ENCODE results near the gene CEACAM16.

The CEACAM16 gene

GRCh38 chr19:44685877-44686276 is 13.1 kb upstream of the CEACAM16 start:
- H4K5ac ChIP-seq (ENCODE audit: low read length), result no peak overlapping the region
- no peak overlapping the region for H3K9ac ChIP-seq (ENCODE audit: low read length)
- H3K27ac ChIP-seq (ENCODE audit: low read depth, low read length), result no peak overlapping the region
- H2BK15ac ChIP-seq (replicated peaks; ENCODE audit: low read depth), result no peak overlapping the region
- no peak overlapping the region for H3K4me3 ChIP-seq (ENCODE audit: low read length)
- no peaks in the 10 kb centered on the region for H3K27me3 ChIP-seq (ENCODE audit: insufficient read depth, low read length, poor library complexity)
- H2BK5ac ChIP-seq (ENCODE audit: low read length), result no peak overlapping the region
- H3K56ac ChIP-seq (ENCODE audit: low read length), result no peak overlapping the region
- H3K18ac ChIP-seq (ENCODE audit: low read length), result no peak overlapping the region
- H2BK120ac ChIP-seq (ENCODE audit: low read depth, low read length), result no peak overlapping the region
- no peak overlapping the region for H4K8ac ChIP-seq (ENCODE audit: low read depth, low read length)
- H3K23ac ChIP-seq (ENCODE audit: low read length), result no peak overlapping the region
- no peak overlapping the region for H3K4me2 ChIP-seq (ENCODE audit: low read length)
- no peaks in the 10 kb centered on the region for H3K79me2 ChIP-seq (ENCODE audit: control insufficient read depth, insufficient read depth, low read length)
- no CpG with 5 or more reads among the region's 4 CpGs for WGBS (ENCODE audit: extremely low coverage, insufficient coverage, low lambda C conversion rate)
- no peaks in the 10 kb centered on the region for H3K79me1 ChIP-seq (ENCODE audit: low read length)
- H3K36me3 ChIP-seq (ENCODE audit: control insufficient read depth, insufficient read depth, low read length), result no peaks in the 10 kb centered on the region
- no peak for DNase-seq
- H3K4me1 ChIP-seq (ENCODE audit: control insufficient read depth, low read depth, low read length), result no peaks in the 10 kb centered on the region
- no peak overlapping the region for H3K4ac ChIP-seq (ENCODE audit: low read depth, low read length)
- no peak overlapping the region for H2AK5ac ChIP-seq (ENCODE audit: low read length)

DNA sequence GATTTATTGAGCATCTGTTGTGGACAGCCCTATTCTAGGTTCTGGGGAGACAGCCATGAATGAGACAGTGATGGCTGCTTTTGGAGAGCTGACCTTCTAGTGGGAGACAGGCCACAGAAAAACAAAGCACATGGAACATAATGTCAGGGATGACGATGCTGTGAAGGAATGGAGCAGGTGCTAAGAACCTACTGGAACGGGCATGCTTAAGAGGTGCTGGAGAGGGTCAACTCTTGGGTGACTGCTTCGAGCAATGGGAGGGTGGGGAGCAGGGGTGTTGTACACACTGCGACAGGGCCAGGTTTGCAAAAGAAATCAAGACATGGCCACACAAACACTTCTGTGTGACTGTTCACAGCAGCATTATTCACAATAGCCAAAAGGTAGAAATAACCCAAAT is 12.1 kb upstream of the CEACAM16 start:
- no CpG with 5 or more reads among the region's 4 CpGs for WGBS (ENCODE audit: extremely low coverage, insufficient coverage, low lambda C conversion rate)
- no peak overlapping the region for H3K4ac ChIP-seq (ENCODE audit: low read depth, low read length)
- H3K9ac ChIP-seq (ENCODE audit: low read length), result no peak overlapping the region

DNA sequence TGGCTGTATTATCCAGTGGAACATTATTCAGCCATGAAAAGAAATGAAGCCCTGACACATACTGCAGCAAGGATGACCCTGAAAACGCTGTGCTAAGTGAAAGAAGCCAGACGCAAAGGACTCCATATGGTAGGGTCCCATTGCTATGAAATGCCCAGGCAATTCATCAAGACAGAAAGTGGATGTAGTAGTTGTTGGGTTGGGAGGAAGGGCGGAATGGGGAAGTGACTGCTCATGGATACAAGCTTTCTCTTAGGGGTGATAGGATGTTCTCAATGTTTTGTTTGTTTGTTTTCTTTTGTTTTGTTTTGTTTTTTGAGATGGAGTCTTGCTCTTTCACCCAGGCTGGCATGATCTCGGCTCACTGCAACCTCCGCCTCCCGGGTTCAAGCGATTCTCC is 11.1 kb upstream of the CEACAM16 start:
- no peak overlapping the region for H3K18ac ChIP-seq (ENCODE audit: low read length)
- H3K4me3 ChIP-seq (ENCODE audit: low read length), result no peak overlapping the region
- H3K23ac ChIP-seq (ENCODE audit: low read length), result no peak overlapping the region
- no peak overlapping the region for H4K5ac ChIP-seq (ENCODE audit: low read length)
- no peak overlapping the region for H2BK120ac ChIP-seq (ENCODE audit: low read depth, low read length)
- H3K4me2 ChIP-seq (ENCODE audit: low read length), result no peak overlapping the region
- no peak overlapping the region for H4K8ac ChIP-seq (ENCODE audit: low read depth, low read length)
- H3K9ac ChIP-seq (ENCODE audit: low read length), result no peak overlapping the region
- no peak overlapping the region for H3K4ac ChIP-seq (ENCODE audit: low read depth, low read length)
- no peaks in the 10 kb centered on the region for H3K79me2 ChIP-seq (ENCODE audit: control insufficient read depth, insufficient read depth, low read length)
- no peak overlapping the region for H3K56ac ChIP-seq (ENCODE audit: low read length)
- H2BK15ac ChIP-seq (replicated peaks; ENCODE audit: low read depth), result no peak overlapping the region
- WGBS (ENCODE audit: extremely low coverage, insufficient coverage, low lambda C conversion rate), result no CpG with 5 or more reads among the region's 7 CpGs
- H3K27me3 ChIP-seq (ENCODE audit: insufficient read depth, low read length, poor library complexity), result no peaks in the 10 kb centered on the region
- no peak overlapping the region for H2BK5ac ChIP-seq (ENCODE audit: low read length)
- H3K79me1 ChIP-seq (ENCODE audit: low read length), result no peaks in the 10 kb centered on the region
- H3K36me3 ChIP-seq (ENCODE audit: control insufficient read depth, insufficient read depth, low read length), result no peaks in the 10 kb centered on the region
- H3K4me1 ChIP-seq (ENCODE audit: control insufficient read depth, low read depth, low read length), result no peaks in the 10 kb centered on the region
- H2AK5ac ChIP-seq (ENCODE audit: low read length), result no peak overlapping the region
- H3K27ac ChIP-seq (ENCODE audit: low read depth, low read length), result no peak overlapping the region
- no peak for DNase-seq

More for the DNA sequence above, 12.1 kb upstream of the CEACAM16 start:
- H3K4me2 ChIP-seq (ENCODE audit: low read length), result no peak overlapping the region
- no peak for DNase-seq
- H4K8ac ChIP-seq (ENCODE audit: low read depth, low read length), result no peak overlapping the region
- H3K18ac ChIP-seq (ENCODE audit: low read length), result no peak overlapping the region
- H3K27me3 ChIP-seq (ENCODE audit: insufficient read depth, low read length, poor library complexity), result no peaks in the 10 kb centered on the region
- no peak overlapping the region for H2AK5ac ChIP-seq (ENCODE audit: low read length)
- peak overlapping the region; percentile 34 for H3K56ac ChIP-seq (ENCODE audit: low read length)
- H3K23ac ChIP-seq (ENCODE audit: low read length), result no peak overlapping the region
- no peak overlapping the region for H4K5ac ChIP-seq (ENCODE audit: low read length)
- H2BK120ac ChIP-seq (ENCODE audit: low read depth, low read length), result no peak overlapping the region
- H3K27ac ChIP-seq (ENCODE audit: low read depth, low read length), result no peak overlapping the region
- no peak overlapping the region for H2BK15ac ChIP-seq (replicated peaks; ENCODE audit: low read depth)
- H3K79me2 ChIP-seq (ENCODE audit: control insufficient read depth, insufficient read depth, low read length), result no peaks in the 10 kb centered on the region
- H3K36me3 ChIP-seq (ENCODE audit: control insufficient read depth, insufficient read depth, low read length), result no peaks in the 10 kb centered on the region
- no peaks in the 10 kb centered on the region for H3K4me1 ChIP-seq (ENCODE audit: control insufficient read depth, low read depth, low read length)
- H3K79me1 ChIP-seq (ENCODE audit: low read length), result no peaks in the 10 kb centered on the region
- no peak overlapping the region for H2BK5ac ChIP-seq (ENCODE audit: low read length)
- H3K4me3 ChIP-seq (ENCODE audit: low read length), result no peak overlapping the region

- Histone ChIP-seq H3K79me2 (ENCODE audit: control insufficient read depth, insufficient read depth, low read length) (no peaks in the 10 kb centered on the region), H3K4me3 (ENCODE audit: low read length) (no peak overlapping the region), H3K18ac (ENCODE audit: low read length) (no peak overlapping the region), H4K8ac (ENCODE audit: low read depth, low read length) (no peak overlapping the region), H2BK120ac (ENCODE audit: low read depth, low read length) (no peak overlapping the region), H2AK5ac (ENCODE audit: low read length) (no peak overlapping the region), H3K27me3 (ENCODE audit: insufficient read depth, low read length, poor library complexity) (no peaks in the 10 kb centered on the region), H3K4me2 (ENCODE audit: low read length) (peak overlapping the region; percentile 18), H3K36me3 (ENCODE audit: control insufficient read depth, insufficient read depth, low read length) (no peaks in the 10 kb centered on the region), H2BK5ac (ENCODE audit: low read length) (no peak overlapping the region), H3K27ac (ENCODE audit: low read depth, low read length) (no peak overlapping the region), H3K56ac (ENCODE audit: low read length) (peak overlapping the region; percentile 73), H3K9ac (ENCODE audit: low read length) (peak overlapping the region; percentile 26), H4K5ac (ENCODE audit: low read length) (no peak overlapping the region), H3K79me1 (ENCODE audit: low read length) (no peaks in the 10 kb centered on the region), H2BK15ac (replicated peaks; ENCODE audit: low read depth) (no peak overlapping the region), H3K23ac (ENCODE audit: low read length) (no peak overlapping the region), H3K4ac (ENCODE audit: low read depth, low read length) (no peak overlapping the region), H3K4me1 (ENCODE audit: control insufficient read depth, low read depth, low read length) (no peaks in the 10 kb centered on the region)
- DNase-seq, result peak; percentile 82
- no CpG with 5 or more reads among the region's 11 CpGs for WGBS (ENCODE audit: extremely low coverage, insufficient coverage, low lambda C conversion rate)
Observed at GRCh38 chr19:44689290-44690130, 9.4 kb upstream of the CEACAM16 start.

DNA sequence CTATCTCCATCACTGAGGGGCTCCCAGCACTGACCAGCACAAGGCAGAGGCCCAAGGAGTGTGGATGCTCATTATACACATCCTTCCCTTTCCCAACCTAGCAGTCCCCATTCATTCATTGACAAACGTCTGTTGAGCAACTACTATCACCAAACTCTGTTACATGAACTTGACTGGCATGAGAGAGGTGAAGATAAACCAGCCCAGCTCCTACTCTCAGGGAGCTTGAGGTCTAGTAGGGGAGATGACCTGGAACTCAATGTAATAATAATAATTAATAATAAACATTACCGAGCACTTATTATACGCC is 8.9 kb upstream of the CEACAM16 start:
- H4K8ac ChIP-seq (ENCODE audit: low read depth, low read length), result no peak overlapping the region
- no peak overlapping the region for H2BK15ac ChIP-seq (replicated peaks; ENCODE audit: low read depth)
- H3K9ac ChIP-seq (ENCODE audit: low read length), result no peak overlapping the region
- no peaks in the 10 kb centered on the region for H3K79me1 ChIP-seq (ENCODE audit: low read length)
- H3K36me3 ChIP-seq (ENCODE audit: control insufficient read depth, insufficient read depth, low read length), result no peaks in the 10 kb centered on the region
- no peaks in the 10 kb centered on the region for H3K27me3 ChIP-seq (ENCODE audit: insufficient read depth, low read length, poor library complexity)
- no peak overlapping the region for H3K56ac ChIP-seq (ENCODE audit: low read length)
- no peak for DNase-seq
- H3K79me2 ChIP-seq (ENCODE audit: control insufficient read depth, insufficient read depth, low read length), result no peaks in the 10 kb centered on the region
- no CpG with 5 or more reads among the region's 3 CpGs for WGBS (ENCODE audit: extremely low coverage, insufficient coverage, low lambda C conversion rate)
- no peak overlapping the region for H3K27ac ChIP-seq (ENCODE audit: low read depth, low read length)
- H3K4me3 ChIP-seq (ENCODE audit: low read length), result no peak overlapping the region
- H3K23ac ChIP-seq (ENCODE audit: low read length), result no peak overlapping the region
- H2AK5ac ChIP-seq (ENCODE audit: low read length), result no peak overlapping the region
- H3K18ac ChIP-seq (ENCODE audit: low read length), result no peak overlapping the region
- H3K4ac ChIP-seq (ENCODE audit: low read depth, low read length), result no peak overlapping the region
- no peak overlapping the region for H2BK5ac ChIP-seq (ENCODE audit: low read length)
- H3K4me2 ChIP-seq (ENCODE audit: low read length), result no peak overlapping the region
- no peaks in the 10 kb centered on the region for H3K4me1 ChIP-seq (ENCODE audit: control insufficient read depth, low read depth, low read length)
- no peak overlapping the region for H2BK120ac ChIP-seq (ENCODE audit: low read depth, low read length)
- no peak overlapping the region for H4K5ac ChIP-seq (ENCODE audit: low read length)

- H3K56ac ChIP-seq (ENCODE audit: low read length), result no peak overlapping the region
- H3K23ac ChIP-seq (ENCODE audit: low read length), result no peak overlapping the region
- H2AK5ac ChIP-seq (ENCODE audit: low read length), result no peak overlapping the region
- no peak overlapping the region for H3K18ac ChIP-seq (ENCODE audit: low read length)
- H3K4me1 ChIP-seq (ENCODE audit: control insufficient read depth, low read depth, low read length), result no peaks in the 10 kb centered on the region
- no peak overlapping the region for H3K27ac ChIP-seq (ENCODE audit: low read depth, low read length)
- H4K5ac ChIP-seq (ENCODE audit: low read length), result no peak overlapping the region
- H3K4me3 ChIP-seq (ENCODE audit: low read length), result no peak overlapping the region
- no peak overlapping the region for H2BK120ac ChIP-seq (ENCODE audit: low read depth, low read length)
- H4K8ac ChIP-seq (ENCODE audit: low read depth, low read length), result no peak overlapping the region
- no peak for DNase-seq
- H3K9ac ChIP-seq (ENCODE audit: low read length), result no peak overlapping the region
- no CpG with 5 or more reads among the region's 5 CpGs for WGBS (ENCODE audit: extremely low coverage, insufficient coverage, low lambda C conversion rate)
- no peak overlapping the region for H3K4me2 ChIP-seq (ENCODE audit: low read length)
- H2BK5ac ChIP-seq (ENCODE audit: low read length), result no peak overlapping the region
- H3K36me3 ChIP-seq (ENCODE audit: control insufficient read depth, insufficient read depth, low read length), result no peaks in the 10 kb centered on the region
- H2BK15ac ChIP-seq (replicated peaks; ENCODE audit: low read depth), result no peak overlapping the region
- no peaks in the 10 kb centered on the region for H3K27me3 ChIP-seq (ENCODE audit: insufficient read depth, low read length, poor library complexity)
- no peaks in the 10 kb centered on the region for H3K79me1 ChIP-seq (ENCODE audit: low read length)
- H3K79me2 ChIP-seq (ENCODE audit: control insufficient read depth, insufficient read depth, low read length), result no peaks in the 10 kb centered on the region
- no peak overlapping the region for H3K4ac ChIP-seq (ENCODE audit: low read depth, low read length)
Observed at GRCh38 chr19:44692379-44692721, 6.6 kb upstream of the CEACAM16 start.

All from mesendoderm (in vitro differentiated cells).